ENCODE measurements around the gene SPTAN1. TPM values are rescaled to one million over a fixed set of nuclear protein-coding genes. Genes with fewer than 3 reads are reported as not detected.

SPTAN1 gene
- total RNA-seq, 2 donors from 2014 or later: 294 to 337 TPM

- no peak for ATAC-seq (replicated peaks)
- H3K4me3 Mint-ChIP-seq: no peak overlapping the region
- no peak overlapping the region for H3K27ac Mint-ChIP-seq
- no peaks in the 10 kb centered on the region for H3K9me3 Mint-ChIP-seq
- H3K27me3 Mint-ChIP-seq: no peaks in the 10 kb centered on the region
- no peaks in the 10 kb centered on the region for H3K4me1 Mint-ChIP-seq
- H3K36me3 Mint-ChIP-seq (ENCODE audit: low read depth): peaks cover 97% of the 10 kb centered on the region
These were observed 74.8 kb downstream of the SPTAN1 start for GRCh38 chr9:128627127-128627715.

GRCh38 chr9:128627906-128628305 lies 75.5 kb downstream of the SPTAN1 start:
- no peaks in the 10 kb centered on the region for H3K27me3 Mint-ChIP-seq
- H3K27ac Mint-ChIP-seq: peak overlapping the region; percentile 28
- no peak overlapping the region for H3K4me3 Mint-ChIP-seq
- ATAC-seq (replicated peaks): no peak
- H3K4me1 Mint-ChIP-seq: no peaks in the 10 kb centered on the region
- peaks cover 97% of the 10 kb centered on the region for H3K36me3 Mint-ChIP-seq (ENCODE audit: low read depth)
- no peaks in the 10 kb centered on the region for H3K9me3 Mint-ChIP-seq

GRCh38 chr9:128628471-128629048 lies 76.2 kb downstream of the SPTAN1 start:
- H3K9me3 Mint-ChIP-seq: no peaks in the 10 kb centered on the region
- H3K4me1 Mint-ChIP-seq: no peaks in the 10 kb centered on the region
- H3K27ac Mint-ChIP-seq: peak overlapping the region; percentile 27
- peaks cover 97% of the 10 kb centered on the region for H3K36me3 Mint-ChIP-seq (ENCODE audit: low read depth)
- no peaks in the 10 kb centered on the region for H3K27me3 Mint-ChIP-seq
- no peak overlapping the region for H3K4me3 Mint-ChIP-seq
- ATAC-seq (replicated peaks): no peak

- H3K36me3 Mint-ChIP-seq (ENCODE audit: low read depth): peaks cover 97% of the 10 kb centered on the region
- H3K9me3 Mint-ChIP-seq: no peaks in the 10 kb centered on the region
These were observed 76.7 kb downstream of the SPTAN1 start for GRCh38 chr9:128629136-128629535.

DNA sequence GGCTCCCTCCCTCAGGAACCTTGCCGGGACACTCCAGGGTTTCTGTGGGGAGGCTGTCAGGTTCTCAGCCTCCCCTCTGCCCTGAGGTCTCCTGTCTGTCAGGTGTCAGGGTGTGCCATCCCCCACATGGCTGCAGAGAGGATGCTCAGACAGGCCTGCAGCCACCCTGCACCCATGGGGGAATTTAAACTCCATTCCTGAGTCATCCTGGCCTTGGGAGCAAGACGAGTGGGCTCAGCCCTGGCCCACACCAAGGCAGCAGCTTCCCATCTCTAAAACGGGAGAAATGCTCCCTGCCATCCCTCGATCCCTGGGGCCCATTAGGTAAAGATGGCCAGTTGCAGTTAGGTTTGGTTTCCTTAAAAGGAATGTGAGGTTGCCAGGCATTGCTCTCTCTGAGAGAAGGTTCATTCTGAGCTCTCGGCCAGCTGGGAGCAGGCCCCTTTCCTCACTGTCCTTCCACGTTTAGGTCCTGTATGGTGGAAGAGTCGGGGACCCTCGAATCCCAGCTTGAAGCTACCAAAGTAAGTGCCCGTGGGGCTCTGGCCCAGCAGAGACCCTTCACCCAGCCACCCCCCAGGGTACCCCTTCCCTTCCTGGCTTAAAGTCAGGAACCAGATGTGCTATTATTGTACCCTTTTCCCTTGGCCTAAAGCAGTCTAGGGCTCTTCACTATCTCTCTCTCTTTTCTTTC lies 77.6 kb downstream of the SPTAN1 start:
- no peak for ATAC-seq (replicated peaks)
- Mint-ChIP-seq H3K27me3 (no peaks in the 10 kb centered on the region), H3K27ac (no peak overlapping the region), H3K36me3 (ENCODE audit: low read depth) (peaks cover 90% of the 10 kb centered on the region), H3K4me3 (no peak overlapping the region), H3K4me1 (no peaks in the 10 kb centered on the region), H3K9me3 (no peaks in the 10 kb centered on the region)

More at GRCh38 chr9:128629136-128629535, 76.7 kb downstream of the SPTAN1 start:
- no peaks in the 10 kb centered on the region for H3K27me3 Mint-ChIP-seq
- H3K4me3 Mint-ChIP-seq: no peak overlapping the region
- ATAC-seq (replicated peaks): no peak
- H3K4me1 Mint-ChIP-seq: no peaks in the 10 kb centered on the region
- peak overlapping the region; percentile 27 for H3K27ac Mint-ChIP-seq

DNA sequence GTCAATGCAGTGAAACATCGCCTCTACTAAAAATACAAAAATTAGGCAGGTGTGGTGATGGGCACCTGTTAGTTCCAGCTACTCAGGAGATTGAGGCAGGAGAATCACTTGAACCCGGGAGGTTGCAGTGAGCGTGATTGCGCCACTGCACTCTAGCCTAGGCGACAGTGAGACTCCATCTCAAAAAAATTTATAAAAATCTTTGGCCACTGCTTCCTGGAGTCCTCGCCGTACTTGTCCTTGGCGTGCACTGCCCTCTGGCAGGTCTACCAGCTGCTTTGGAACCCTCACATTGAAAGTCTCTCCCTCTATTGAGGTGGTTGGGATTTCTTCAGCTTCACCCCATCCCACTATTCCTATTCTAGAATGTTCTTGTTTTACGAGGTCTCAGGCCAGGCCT lies 79.2 kb downstream of the SPTAN1 start:
- H3K4me3 Mint-ChIP-seq: no peak overlapping the region
- ATAC-seq (replicated peaks): no peak
- H3K36me3 Mint-ChIP-seq (ENCODE audit: low read depth): peaks cover 74% of the 10 kb centered on the region
- H3K9me3 Mint-ChIP-seq: no peaks in the 10 kb centered on the region
- no peaks in the 10 kb centered on the region for H3K27me3 Mint-ChIP-seq
- H3K27ac Mint-ChIP-seq: no peak overlapping the region
- H3K4me1 Mint-ChIP-seq: no peaks in the 10 kb centered on the region

GRCh38 chr9:128632066-128632465 lies 79.7 kb downstream of the SPTAN1 start:
- Mint-ChIP-seq H3K4me3 (no peak overlapping the region), H3K27me3 (no peaks in the 10 kb centered on the region), H3K36me3 (ENCODE audit: low read depth) (peaks cover 70% of the 10 kb centered on the region), H3K27ac (no peak overlapping the region), H3K9me3 (no peaks in the 10 kb centered on the region), H3K4me1 (no peaks in the 10 kb centered on the region)
- no peak for ATAC-seq (replicated peaks)

- H3K36me3 Mint-ChIP-seq (ENCODE audit: low read depth): peaks cover 65% of the 10 kb centered on the region
These were observed 80.1 kb downstream of the SPTAN1 start for GRCh38 chr9:128632486-128632885.

DNA sequence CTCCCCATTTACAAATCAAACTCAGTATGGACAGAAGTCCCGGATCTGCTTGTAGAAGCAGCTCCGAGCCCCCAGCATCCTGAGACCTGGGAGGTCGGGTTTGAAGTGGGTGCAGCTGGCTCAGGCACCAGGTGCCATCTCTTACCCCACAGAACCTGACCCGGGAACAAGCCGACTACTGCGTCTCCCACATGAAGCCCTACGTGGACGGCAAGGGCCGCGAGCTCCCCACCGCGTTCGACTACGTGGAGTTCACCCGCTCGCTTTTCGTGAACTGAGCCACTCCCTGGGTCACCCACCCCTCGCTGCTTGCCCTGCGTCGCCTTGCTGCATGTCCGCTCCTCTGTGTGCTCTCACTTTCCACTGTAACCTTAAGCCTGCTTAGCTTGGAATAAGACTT lies 80.7 kb downstream of the SPTAN1 start:
- H3K9me3 Mint-ChIP-seq: no peaks in the 10 kb centered on the region
- no peak for ATAC-seq (replicated peaks)
- no peak overlapping the region for H3K27ac Mint-ChIP-seq
- no peak overlapping the region for H3K4me3 Mint-ChIP-seq
- peaks cover 60% of the 10 kb centered on the region for H3K36me3 Mint-ChIP-seq (ENCODE audit: low read depth)
- no peaks in the 10 kb centered on the region for H3K27me3 Mint-ChIP-seq
- H3K4me1 Mint-ChIP-seq: no peaks in the 10 kb centered on the region

More at GRCh38 chr9:128632486-128632885, 80.1 kb downstream of the SPTAN1 start:
- no peaks in the 10 kb centered on the region for H3K9me3 Mint-ChIP-seq
- no peak for ATAC-seq (replicated peaks)
- no peak overlapping the region for H3K4me3 Mint-ChIP-seq
- H3K4me1 Mint-ChIP-seq: no peaks in the 10 kb centered on the region
- no peaks in the 10 kb centered on the region for H3K27me3 Mint-ChIP-seq
- no peak overlapping the region for H3K27ac Mint-ChIP-seq

- no peak overlapping the region for H3K27ac Mint-ChIP-seq
- H3K9me3 Mint-ChIP-seq: no peaks in the 10 kb centered on the region
- H3K4me3 Mint-ChIP-seq: no peak overlapping the region
- no peaks in the 10 kb centered on the region for H3K4me1 Mint-ChIP-seq
- no peak for ATAC-seq (replicated peaks)
- H3K36me3 Mint-ChIP-seq (ENCODE audit: low read depth): peaks cover 56% of the 10 kb centered on the region
- H3K27me3 Mint-ChIP-seq: no peaks in the 10 kb centered on the region
These were observed 81.2 kb downstream of the SPTAN1 start for GRCh38 chr9:128633601-128634000.

- Mint-ChIP-seq H3K27me3 (no peaks in the 10 kb centered on the region), H3K4me3 (no peak overlapping the region), H3K4me1 (no peaks in the 10 kb centered on the region), H3K36me3 (ENCODE audit: low read depth) (peaks cover 50% of the 10 kb centered on the region), H3K9me3 (no peaks in the 10 kb centered on the region), H3K27ac (no peak overlapping the region)
- no peak for ATAC-seq (replicated peaks)
These were observed 81.7 kb downstream of the SPTAN1 start for GRCh38 chr9:128634111-128634510.

- Mint-ChIP-seq H3K27me3 (no peaks in the 10 kb centered on the region), H3K4me1 (no peaks in the 10 kb centered on the region), H3K9me3 (no peaks in the 10 kb centered on the region), H3K4me3 (no peak overlapping the region), H3K36me3 (ENCODE audit: low read depth) (peaks cover 44% of the 10 kb centered on the region), H3K27ac (no peak overlapping the region)
- peak; percentile 6 for ATAC-seq (replicated peaks)
These were observed 82.4 kb downstream of the SPTAN1 start for GRCh38 chr9:128634651-128635262.

DNA sequence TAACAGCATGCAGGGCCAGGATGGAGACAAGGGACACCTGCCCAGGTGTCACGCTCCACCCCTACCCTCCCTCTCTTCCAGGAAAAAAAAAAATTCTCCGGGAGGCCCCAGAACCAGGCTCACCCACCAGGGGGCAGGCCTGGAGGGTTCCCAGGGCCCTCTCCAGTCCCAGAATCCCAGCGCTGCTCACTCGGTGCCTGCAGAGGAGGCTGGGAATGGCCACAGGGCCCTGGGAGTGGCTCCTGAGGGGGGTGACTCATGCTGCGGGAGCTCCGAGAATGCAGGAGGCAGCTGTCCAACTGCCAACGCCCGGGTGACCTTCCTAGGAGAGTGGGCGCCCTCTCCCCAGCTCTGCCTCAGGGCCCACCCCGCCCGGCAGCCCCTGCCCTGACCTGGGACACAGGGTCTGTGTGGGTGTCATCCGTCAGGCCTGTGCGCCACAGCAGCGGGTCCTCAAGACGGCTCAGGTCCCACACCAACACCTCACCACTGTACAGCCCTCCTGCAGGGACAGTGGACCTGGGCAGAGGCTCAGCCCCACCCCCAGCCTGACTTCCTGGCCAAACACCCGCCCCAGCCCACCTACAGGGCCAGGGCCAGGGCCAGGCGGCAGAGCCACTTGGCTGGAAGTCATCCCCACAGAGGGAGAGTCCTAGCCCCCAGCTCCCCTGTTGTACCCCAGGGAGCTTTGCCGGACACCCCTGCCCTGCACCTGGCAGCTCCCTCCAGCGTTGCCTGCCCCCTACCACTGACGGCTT lies 83.1 kb downstream of the SPTAN1 start:
- H3K27ac Mint-ChIP-seq: no peak overlapping the region
- no peaks in the 10 kb centered on the region for H3K9me3 Mint-ChIP-seq
- no peak overlapping the region for H3K4me3 Mint-ChIP-seq
- H3K27me3 Mint-ChIP-seq: no peaks in the 10 kb centered on the region
- ATAC-seq (replicated peaks): peak; percentile 14
- peaks cover 37% of the 10 kb centered on the region for H3K36me3 Mint-ChIP-seq (ENCODE audit: low read depth)
- no peaks in the 10 kb centered on the region for H3K4me1 Mint-ChIP-seq

- Mint-ChIP-seq H3K4me1 (no peaks in the 10 kb centered on the region), H3K9me3 (no peaks in the 10 kb centered on the region), H3K4me3 (no peak overlapping the region), H3K27ac (no peak overlapping the region), H3K27me3 (no peaks in the 10 kb centered on the region), H3K36me3 (ENCODE audit: low read depth) (peaks cover 33% of the 10 kb centered on the region)
- no peak for ATAC-seq (replicated peaks)
These were observed 83.6 kb downstream of the SPTAN1 start for GRCh38 chr9:128636024-128636390.
